Heart left ventricle (tissue), 13 donors: Measurements from ENCODE around the gene UNC119B.

Experiments
- POLR2A ChIP-seq, 2 donors: fragments of 450-650 bp; IDR thresholded peaks; one replicate each; pipeline ENCODE4 v1.6.1; 2017; ENCODE audit warnings: antibody characterized with exemption in 2 of 2, mild to moderate bottlenecking in 2 of 2, moderate library complexity in 2 of 2
- TF ChIP-seq, protein P1 (sequence below), 12 donors: fragments of 200-600 bp; sonication (generic) in 4 of 12; IDR thresholded peaks; one replicate each; pipeline versions ENCODE4 v1.5.0 to v1.8.0; 2018 to 2022; ENCODE audit warnings: antibody characterized with exemption in 12 of 12, mild to moderate bottlenecking in 5 of 12
- donor health status: ischemic (EF 13 %, LVEDD 7.1; RV severe dilation, severe dysfunction).
- donor health status: DM: no; HTN: yes; CAD: no.
- donor health status: DM: no; HTN: no; CAD: no.
- donor health status: ischemic (EF 25% LVEDD 6.9; RV normal size, moderate dysfunction).
- donor health status: ischemic (EF 25% LVEDD 5.7; RV mildly dilated, moderate dysfunction).
- donor health status: ischemic (EF 35%, LVEDD 5.7; RV mildly dilated, moderate dysfunction).
- donor health status: nonischemic (EF 11% LVEDD 7.7; RV severe dilation, severe dysfunction).
- donor health status: DM: yes; HTN: yes; CAD: no.
- donor health status: PGD.
- donor health status: ischemic (EF 29% LVEDD 5.4; RV normal size, mild dysfunction).
- donor health status: nonischemic (EF 23%, LVEDD 6.1; RV moderate dilation, normal function).

- TF ChIP-seq, protein P1, sequence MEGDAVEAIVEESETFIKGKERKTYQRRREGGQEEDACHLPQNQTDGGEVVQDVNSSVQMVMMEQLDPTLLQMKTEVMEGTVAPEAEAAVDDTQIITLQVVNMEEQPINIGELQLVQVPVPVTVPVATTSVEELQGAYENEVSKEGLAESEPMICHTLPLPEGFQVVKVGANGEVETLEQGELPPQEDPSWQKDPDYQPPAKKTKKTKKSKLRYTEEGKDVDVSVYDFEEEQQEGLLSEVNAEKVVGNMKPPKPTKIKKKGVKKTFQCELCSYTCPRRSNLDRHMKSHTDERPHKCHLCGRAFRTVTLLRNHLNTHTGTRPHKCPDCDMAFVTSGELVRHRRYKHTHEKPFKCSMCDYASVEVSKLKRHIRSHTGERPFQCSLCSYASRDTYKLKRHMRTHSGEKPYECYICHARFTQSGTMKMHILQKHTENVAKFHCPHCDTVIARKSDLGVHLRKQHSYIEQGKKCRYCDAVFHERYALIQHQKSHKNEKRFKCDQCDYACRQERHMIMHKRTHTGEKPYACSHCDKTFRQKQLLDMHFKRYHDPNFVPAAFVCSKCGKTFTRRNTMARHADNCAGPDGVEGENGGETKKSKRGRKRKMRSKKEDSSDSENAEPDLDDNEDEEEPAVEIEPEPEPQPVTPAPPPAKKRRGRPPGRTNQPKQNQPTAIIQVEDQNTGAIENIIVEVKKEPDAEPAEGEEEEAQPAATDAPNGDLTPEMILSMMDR (IDR thresholded peaks at IDR 0.05) = no peak
- TF ChIP-seq POLR2A (IDR thresholded peaks at IDR 0.05) = no peak
These were observed 21.7 kb upstream of the UNC119B start for GRCh38 chr12:120688527-120689071.
